Body of pancreas (tissue), 4 donors: ENCODE measurements around the gene TBC1D16.

Experiments used
- POLR2A ChIP-seq, 3 donors: fragments of 450-650 bp; IDR thresholded peaks; one replicate each; pipeline ENCODE4 v1.6.1; 2016; ENCODE audit warnings: antibody characterized with exemption in 3 of 3, mild to moderate bottlenecking in 2 of 3
- TF ChIP-seq, protein P1 (sequence below), 7 experiments: fragments of 450-650 bp in 4 of 7; fragments of 200-600 bp in 3 of 7; sonication (generic) in 3 of 7; IDR thresholded peaks; one replicate each; pipeline ENCODE4 v1.5.1; 2016 to 2019; ENCODE audit warnings: antibody characterized with exemption in 7 of 7

DNA sequence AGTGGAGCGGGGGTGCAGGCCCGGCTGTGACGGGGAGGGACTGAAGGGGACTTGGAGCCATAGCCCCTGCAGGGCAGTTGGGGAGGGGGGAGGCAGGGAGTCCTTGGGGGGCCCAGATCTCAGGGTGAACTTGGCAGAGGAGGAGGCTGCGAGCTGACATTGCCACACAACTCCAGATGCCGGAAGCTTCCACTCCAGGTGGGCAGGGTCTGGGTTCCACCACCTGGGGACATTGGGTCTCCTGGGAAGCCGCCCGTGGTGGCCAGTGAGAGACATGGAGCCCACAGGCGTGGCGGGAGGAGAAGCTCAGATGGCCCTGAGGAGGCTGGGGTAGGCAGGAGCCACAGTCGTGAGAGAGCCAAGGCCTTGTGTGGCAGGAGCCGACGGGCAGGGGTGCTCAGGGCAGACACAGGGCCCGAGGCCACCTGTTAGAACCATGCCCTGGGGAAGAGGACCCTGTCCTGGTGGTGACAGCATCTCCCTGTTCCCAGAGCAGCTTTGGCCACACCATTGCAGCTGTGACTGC lies 47.5 kb upstream of the TBC1D16 start:
- TF ChIP-seq, protein P1, sequence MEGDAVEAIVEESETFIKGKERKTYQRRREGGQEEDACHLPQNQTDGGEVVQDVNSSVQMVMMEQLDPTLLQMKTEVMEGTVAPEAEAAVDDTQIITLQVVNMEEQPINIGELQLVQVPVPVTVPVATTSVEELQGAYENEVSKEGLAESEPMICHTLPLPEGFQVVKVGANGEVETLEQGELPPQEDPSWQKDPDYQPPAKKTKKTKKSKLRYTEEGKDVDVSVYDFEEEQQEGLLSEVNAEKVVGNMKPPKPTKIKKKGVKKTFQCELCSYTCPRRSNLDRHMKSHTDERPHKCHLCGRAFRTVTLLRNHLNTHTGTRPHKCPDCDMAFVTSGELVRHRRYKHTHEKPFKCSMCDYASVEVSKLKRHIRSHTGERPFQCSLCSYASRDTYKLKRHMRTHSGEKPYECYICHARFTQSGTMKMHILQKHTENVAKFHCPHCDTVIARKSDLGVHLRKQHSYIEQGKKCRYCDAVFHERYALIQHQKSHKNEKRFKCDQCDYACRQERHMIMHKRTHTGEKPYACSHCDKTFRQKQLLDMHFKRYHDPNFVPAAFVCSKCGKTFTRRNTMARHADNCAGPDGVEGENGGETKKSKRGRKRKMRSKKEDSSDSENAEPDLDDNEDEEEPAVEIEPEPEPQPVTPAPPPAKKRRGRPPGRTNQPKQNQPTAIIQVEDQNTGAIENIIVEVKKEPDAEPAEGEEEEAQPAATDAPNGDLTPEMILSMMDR (IDR thresholded peaks at IDR 0.05) = no peak
- no peak for TF ChIP-seq POLR2A (IDR thresholded peaks at IDR 0.05)
